GM18505 (cell line): ENCODE data around the gene COL18A1.

Experiments used
- ATAC-seq: cut with Tn5 transposase; IDR thresholded peaks from one replicate; pipeline ENCODE4 v1.9.1; 2021; ENCODE audit not compliant: unreplicated experiment
- POLR2A ChIP-seq: IDR thresholded peaks from 4 replicates; pipeline ENCODE4 v1.6.1; 2011; ENCODE audit warnings: borderline replicate concordance; ENCODE audit not compliant: insufficient read depth, insufficient read length; ENCODE audit errors: extremely low read depth

COL18A1 gene

GRCh38 chr21:45406801-45407628 lies 2.0 kb downstream of the COL18A1 start:
- ATAC-seq = no peak
- no peak for TF ChIP-seq POLR2A

- TF ChIP-seq POLR2A = no peak
- no peak for ATAC-seq
Observed at GRCh38 chr21:45407629-45408247, 2.8 kb downstream of the COL18A1 start.

DNA sequence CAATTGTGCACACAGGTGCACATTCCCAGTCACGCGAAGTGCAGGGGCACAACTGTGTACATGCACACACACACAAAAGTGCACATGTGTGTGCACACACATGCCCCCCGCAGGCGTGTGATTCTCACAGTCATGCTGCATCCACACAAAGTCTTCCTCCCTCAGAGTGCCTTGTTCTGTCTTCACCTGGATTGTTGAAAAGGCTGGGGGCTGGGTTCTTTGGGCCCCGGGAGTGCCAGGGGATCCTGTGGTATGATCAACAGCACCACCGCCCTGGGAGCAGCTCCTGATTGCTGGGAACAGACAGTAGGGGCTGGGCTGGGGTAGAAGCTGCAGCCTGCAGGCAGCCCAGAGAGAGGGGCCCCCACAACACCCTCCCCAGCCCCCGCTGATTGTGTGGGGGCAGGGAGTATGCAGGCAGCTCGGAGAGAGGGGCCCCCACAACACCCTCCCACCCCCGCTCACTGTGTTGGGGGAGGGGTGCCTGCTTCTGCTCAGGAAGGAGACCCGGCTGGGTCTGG lies 3.4 kb downstream of the COL18A1 start:
- TF ChIP-seq POLR2A = no peak
- ATAC-seq = no peak

DNA sequence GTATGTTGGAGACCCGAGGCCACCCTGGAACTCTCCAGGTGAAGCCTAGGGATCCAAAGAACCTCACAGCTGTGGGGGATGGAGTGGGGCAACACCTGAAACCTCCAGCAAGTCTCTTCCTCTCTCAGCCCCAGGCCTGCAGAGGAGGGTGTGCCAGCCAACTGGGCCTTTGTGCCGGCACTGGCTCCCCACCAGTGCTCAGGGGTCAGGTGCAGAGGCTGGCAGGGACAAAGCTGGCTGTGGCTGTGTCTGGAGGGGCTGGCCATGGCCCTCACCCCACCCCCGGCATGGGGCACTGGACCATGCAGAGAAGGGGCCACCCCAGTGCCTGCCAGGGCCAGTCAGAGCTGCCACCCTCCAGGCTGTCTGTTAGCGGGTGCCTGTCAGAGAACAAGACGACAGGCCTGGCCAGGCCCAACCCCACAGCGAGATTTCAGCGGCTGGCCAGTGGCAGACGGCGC lies 3.9 kb downstream of the COL18A1 start:
- no peak for ATAC-seq
- no peak for TF ChIP-seq POLR2A

- ATAC-seq = no peak
- no peak for TF ChIP-seq POLR2A
Observed at GRCh38 chr21:45409466-45410150, 4.6 kb downstream of the COL18A1 start.

DNA sequence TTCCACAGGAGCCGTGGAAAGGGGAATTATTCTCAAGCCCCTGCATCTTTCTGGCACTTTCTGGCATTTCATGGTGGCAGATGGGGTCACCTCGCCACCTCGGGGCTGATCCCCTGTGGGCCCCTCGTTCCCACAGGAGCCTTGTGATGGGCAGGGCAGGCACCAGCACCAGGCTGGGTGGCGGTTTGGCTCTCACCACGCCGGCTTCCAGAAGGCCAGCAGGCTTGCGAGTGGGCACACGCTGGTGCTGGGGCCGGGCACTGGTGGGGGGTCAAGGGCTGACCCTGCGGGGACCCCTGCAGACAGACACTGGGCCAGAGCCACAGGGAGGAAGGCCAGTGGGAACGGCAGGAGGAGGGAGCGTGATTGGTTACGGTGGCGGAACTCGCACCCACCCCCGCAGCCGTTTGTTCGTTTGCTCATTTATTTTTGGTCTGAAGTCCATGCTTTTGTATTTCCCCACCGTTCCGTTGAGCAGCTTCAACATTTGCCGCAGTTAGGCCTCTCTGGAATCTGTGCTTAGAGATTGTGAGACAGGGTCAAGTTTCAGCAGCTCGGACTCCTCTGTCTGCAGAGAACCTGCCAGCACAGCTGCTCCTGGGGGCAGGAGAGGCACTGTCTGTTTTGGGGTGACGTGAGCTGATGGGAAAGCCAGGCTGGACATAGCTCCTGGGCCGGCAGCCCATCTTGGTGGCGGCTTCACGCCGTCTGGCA lies 5.3 kb downstream of the COL18A1 start:
- no peak for ATAC-seq
- no peak for TF ChIP-seq POLR2A

GRCh38 chr21:45410865-45411809 lies 6.2 kb downstream of the COL18A1 start:
- TF ChIP-seq POLR2A = no peak

GRCh38 chr21:45411810-45412206 lies 6.8 kb downstream of the COL18A1 start:
- no peak for TF ChIP-seq POLR2A
- ATAC-seq = no peak

More at GRCh38 chr21:45410865-45411809, 6.2 kb downstream of the COL18A1 start:
- no peak for ATAC-seq

GRCh38 chr21:45412491-45412890 lies 7.5 kb downstream of the COL18A1 start:
- no peak for ATAC-seq
- no peak for TF ChIP-seq POLR2A

GRCh38 chr21:45412909-45413611 lies 8.1 kb downstream of the COL18A1 start:
- no peak for ATAC-seq
- no peak for TF ChIP-seq POLR2A

GRCh38 chr21:45413922-45414321 lies 9.0 kb downstream of the COL18A1 start:
- TF ChIP-seq POLR2A = no peak
- ATAC-seq = no peak
